Activated T-cell treated with anti-CD3 and anti-CD28 coated beads, Interleukin-2, amount 50 U/mL, for 1 hour (primary cell): ENCODE measurements around the gene LCN1.
"Not testable (repeated sequence)": the region's sequence is repeated elsewhere in the genome, so short reads cannot be mapped to it uniquely, and the experiment has no call there.

ENCODE experiments used
- DNase-seq: peaks from one replicate; pipeline ENCODE4 v3.0.0-alpha.2; 2020

Gene LCN1

GRCh38 chr9:135549478-135550343, 28.5 kb downstream of the LCN1 start:
- not testable (repeated sequence) for DNase-seq

- no peak for DNase-seq
These were observed 29.2 kb downstream of the LCN1 start for GRCh38 chr9:135550344-135550918.

- DNase-seq, result no peak
These were observed 29.8 kb downstream of the LCN1 start for GRCh38 chr9:135551031-135551430.

DNA sequence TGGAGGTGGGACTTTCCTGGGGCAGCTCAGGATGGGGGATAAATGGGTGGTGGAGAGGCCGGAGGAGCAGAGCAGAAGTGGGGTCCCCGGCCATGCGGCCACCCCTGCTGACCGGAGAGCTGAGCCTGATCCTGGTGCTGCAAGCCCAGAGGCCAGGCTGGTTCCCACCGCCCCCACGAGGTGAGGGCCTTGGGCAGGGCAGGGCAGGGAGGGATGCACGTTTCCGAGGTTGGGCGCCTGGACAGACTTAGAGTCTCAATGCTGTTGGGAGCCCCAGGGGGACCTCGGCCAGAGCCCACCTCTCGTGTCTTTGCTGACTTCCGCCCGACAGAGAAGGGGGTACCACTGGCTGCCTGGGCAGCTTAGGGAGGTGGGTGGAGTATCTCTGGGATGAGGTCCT, 30.2 kb downstream of the LCN1 start:
- no peak for DNase-seq

GRCh38 chr9:135552021-135552697, 30.9 kb downstream of the LCN1 start:
- no peak for DNase-seq

DNA sequence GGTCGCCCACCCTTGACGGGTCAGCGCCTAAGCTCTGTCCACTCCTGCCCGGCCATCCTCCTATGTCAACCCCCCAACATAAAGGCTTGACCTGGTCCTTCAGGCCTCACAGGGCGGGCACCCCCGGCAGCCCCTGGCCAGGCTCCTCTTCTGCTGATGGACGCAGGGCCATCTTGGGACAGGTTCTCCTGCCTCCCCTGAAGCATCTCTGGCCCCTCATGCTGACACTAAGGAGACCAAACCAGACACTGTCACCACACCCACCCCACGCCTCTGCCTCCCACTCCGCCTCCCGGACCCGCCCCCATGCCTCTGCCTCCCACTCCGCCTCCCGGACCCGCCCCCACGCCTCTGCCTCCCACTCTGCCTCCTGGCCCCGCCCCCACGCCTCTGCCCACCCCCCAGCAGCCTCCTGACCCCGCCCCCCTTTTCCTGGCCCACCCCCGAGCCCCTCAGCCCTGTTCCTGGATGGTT, 31.5 kb downstream of the LCN1 start:
- DNase-seq, result no peak

GRCh38 chr9:135554718-135555117, 33.5 kb downstream of the LCN1 start:
- no peak for DNase-seq

- DNase-seq, result no peak
These were observed 34.0 kb downstream of the LCN1 start for GRCh38 chr9:135555203-135555602.

- no peak for DNase-seq
These were observed 34.7 kb downstream of the LCN1 start for GRCh38 chr9:135555910-135556309.

GRCh38 chr9:135559606-135560005, 38.4 kb downstream of the LCN1 start:
- no peak for DNase-seq

DNA sequence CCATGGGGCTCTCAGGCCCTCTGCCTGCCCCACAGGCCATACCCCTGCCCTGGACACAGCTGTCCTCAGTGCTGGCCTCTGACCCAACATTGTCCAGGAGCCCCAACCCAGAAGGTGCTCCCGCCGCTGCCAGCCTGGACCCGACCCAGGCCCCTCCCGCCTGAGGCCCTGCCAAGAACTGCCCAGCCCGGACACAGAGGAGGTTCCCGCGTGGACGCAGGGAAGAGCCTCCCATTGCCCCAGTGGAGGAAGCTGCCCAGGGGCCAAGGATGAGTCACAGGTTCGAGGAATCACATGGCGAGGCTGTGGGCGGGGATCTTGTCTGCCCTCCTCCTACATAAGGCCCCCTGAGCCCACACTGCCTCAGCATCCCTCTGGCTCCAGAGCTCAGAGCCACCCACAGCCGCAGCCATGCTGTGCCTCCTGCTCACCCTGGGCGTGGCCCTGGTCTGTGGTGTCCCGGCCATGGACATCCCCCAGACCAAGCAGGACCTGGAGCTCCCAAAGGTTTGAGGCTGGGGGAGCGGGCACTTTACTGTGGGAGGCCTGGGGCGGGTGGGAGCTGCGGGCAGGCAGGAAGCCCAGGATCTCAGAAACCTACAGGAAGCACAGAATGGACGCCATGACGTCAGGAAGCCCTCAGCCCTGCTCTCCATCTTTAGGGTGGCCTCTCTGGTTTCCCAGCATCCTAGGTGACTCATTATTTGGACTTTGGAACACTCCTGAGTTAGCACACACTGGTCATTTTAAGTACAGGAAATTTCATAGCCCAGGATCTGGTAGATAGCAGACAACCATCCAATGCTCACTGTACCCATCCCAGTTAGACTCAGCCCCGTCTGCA, 40.4 kb downstream of the LCN1 start, which contains the start of gene PAEP:
TSS of gene PAEP (plus strand) at position 366 of the 844 bp plus-strand sequence.
- no peak for DNase-seq

DNA sequence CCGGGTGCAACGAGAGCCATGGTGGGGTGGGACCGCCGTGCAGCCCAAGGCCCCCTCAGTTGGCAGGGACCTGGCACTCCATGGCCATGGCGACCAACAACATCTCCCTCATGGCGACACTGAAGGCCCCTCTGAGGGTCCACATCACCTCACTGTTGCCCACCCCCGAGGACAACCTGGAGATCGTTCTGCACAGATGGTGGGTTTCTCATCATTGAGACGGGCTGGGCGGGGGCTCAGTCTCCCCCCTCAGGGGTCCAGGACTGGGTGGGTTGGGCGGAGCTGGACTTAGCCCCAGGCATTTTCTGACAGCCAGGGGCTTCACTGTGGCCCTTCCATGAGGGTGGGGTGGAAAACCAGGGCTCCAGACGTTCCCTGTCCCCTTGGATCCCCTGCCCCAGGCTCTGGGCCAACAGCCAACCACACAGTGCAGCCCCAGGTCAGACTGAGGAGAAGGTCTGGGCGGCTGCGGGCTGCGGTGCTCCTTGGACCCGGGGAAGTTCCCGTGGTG, 41.0 kb downstream of the LCN1 start:
- no peak for DNase-seq

DNA sequence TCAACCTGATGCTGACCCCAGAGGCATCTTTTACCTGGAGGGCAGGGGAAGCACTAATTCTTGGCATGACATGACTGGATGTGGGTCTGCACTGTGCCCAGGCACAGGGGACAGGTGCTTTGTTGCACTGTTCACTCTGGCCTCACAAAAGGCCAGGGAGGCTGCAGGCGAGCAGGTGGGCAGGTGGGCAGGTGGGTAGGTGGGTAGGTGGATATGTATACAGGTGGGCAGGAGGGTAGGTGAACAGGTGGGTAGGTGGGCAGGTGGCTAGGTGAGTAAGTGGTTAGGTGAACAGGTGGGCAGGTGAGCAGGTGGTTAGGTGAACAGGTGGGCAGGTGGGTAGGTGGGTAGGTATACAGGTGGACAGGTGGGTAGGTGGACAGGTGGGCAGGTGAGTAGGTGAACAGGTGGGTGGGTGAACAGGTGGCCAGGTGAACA, 41.8 kb downstream of the LCN1 start:
- DNase-seq, result no peak

- no peak for DNase-seq
These were observed 42.6 kb downstream of the LCN1 start for GRCh38 chr9:135563858-135564257.

- DNase-seq, result no peak
These were observed 43.9 kb downstream of the LCN1 start for GRCh38 chr9:135565141-135565628.

DNA sequence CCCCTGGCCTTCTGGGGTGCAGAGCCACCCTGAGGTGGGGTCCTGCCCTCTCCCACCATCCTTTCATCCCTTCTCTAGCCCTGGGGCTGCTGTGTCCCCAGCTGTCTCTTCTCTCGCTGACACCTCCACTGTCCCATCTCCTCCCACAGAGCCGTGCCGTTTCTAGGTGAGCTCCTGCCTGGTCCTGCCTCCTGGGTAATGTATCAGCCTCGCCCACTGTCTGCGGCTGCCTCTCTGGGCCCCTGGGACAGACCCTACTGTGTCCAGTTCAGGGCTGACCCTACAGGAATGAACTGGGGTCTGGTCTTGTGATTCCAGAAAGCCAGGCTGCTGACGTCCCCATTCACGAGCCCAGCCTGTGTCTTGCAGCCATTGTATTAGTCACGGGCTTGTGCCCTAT, 44.4 kb downstream of the LCN1 start:
- no peak for DNase-seq

- no peak for DNase-seq
These were observed 45.3 kb downstream of the LCN1 start for GRCh38 chr9:135566552-135566951.

- no peak for DNase-seq
These were observed 46.1 kb downstream of the LCN1 start for GRCh38 chr9:135567311-135567710.

DNA sequence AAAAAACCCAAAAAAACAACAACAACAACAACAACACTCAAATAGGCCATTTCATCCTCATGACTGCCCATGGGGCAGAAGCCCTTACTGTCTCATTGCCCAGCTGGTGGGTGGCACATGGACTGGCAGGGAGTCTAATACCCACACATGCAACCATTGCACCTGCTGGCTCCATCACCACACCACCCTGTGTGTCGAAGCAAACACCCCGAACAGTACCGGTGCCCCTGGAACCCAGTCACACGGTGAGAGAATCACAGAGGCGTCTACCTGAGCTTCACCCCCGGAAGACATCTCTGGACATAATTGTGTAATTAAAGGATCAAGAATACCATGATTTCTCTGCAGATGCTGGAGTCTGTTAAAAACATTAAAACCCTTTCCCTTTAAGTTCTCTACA, 46.8 kb downstream of the LCN1 start:
- DNase-seq, result no peak

GRCh38 chr9:135570456-135570855, 49.2 kb downstream of the LCN1 start:
- DNase-seq, result no peak

DNA sequence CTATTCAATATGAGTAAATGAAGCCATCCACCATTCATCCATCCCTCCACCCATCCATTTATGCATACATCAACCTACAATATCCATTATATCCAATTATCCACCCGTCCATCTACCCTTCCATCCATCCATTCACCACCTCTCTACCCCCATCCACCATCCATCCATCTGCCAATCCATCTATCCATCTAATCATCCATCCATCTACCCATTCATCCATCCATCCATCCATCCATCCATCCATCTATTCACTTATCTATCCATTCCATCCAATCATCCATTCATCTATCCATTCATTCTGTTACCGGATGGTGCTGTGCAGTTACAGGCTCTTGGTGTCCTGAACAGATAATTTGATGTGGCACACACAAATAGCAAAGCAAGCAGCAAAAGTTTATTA, 51.0 kb downstream of the LCN1 start:
- DNase-seq, result no peak

DNA sequence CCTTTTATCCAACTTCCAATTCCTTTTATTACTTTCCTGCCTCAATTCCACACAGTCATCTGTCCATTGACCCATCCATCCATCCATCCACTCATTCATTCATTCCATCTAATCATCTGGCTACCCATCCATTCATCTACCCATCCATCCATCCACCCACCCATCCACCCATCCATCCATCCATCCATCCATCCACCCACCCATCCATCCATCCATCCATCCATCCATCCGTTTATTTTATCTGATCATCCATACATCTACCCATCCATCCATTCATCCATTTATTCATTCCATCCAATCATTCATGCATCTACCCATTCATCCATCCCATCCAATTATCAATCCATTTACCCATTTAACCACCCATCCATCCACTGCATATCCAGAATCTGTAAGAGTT, 51.9 kb downstream of the LCN1 start:
- no peak for DNase-seq
